ENCODE measurements around the gene ZNF774. TPM values are rescaled to one million over a fixed set of nuclear protein-coding genes. Genes with fewer than 3 reads are reported as not detected.
"Not testable (repeated sequence)": the region's sequence is repeated elsewhere in the genome, so short reads cannot be mapped to it uniquely, and the experiment has no call there.

The ZNF774 gene
- 1 to 10 TPM in 6 of 7 donors, under 1 TPM in 1; 0.83 to 4.3 (median 2.4) TPM for total RNA-seq
- polyA plus RNA-seq, result 1 to 10 TPM; 1.0 to 4.1 TPM
- long read RNA-seq, donor 1, partial matches to known transcripts, result 0 of 1 reads
- long read RNA-seq, donor 1, other reads (novel, unspliced or antisense), result 1 of 1 reads
- long read RNA-seq, donor 2, full-length matches to known transcripts, result 2 of 2 reads
- long read RNA-seq, donor 2, partial matches to known transcripts, result 0 of 2 reads
- long read RNA-seq, donor 2, other reads (novel, unspliced or antisense), result 0 of 2 reads
- long read RNA-seq, donor 3, partial matches to known transcripts, result 0 of 1 reads
- long read RNA-seq, donor 3, other reads (novel, unspliced or antisense), result 0 of 1 reads

GRCh38 chr15:90352107-90352893 lies at the start of gene ZNF774:
ZNF774 (plus strand) TSS chr15:90352284; CDS start chr15:90354661, 2,377 bp downstream.
- peak; percentile 84 to 92 (median 86) for DNase-seq
- WGBS, 3 donors, result 1 to 2% (median 1%) methylated on average over 46 to 53 of the region's 53 CpGs

GRCh38 chr15:90305355-90305754 lies 46.7 kb upstream of the ZNF774 start:
- H3K27me3 ChIP-seq; H3K27ac ChIP-seq; H3K4me3 ChIP-seq; intact Hi-C loops (cut with DNase I); DNase-seq; H3K36me3 ChIP-seq; H3K9me3 ChIP-seq; H3K4me1 ChIP-seq (ENCODE audit: insufficient read depth): not testable (repeated sequence)
- WGBS, 3 donors, result 93 to 95% (median 94%) methylated on average over 14 of the region's 14 CpGs

More at GRCh38 chr15:90352107-90352893, at the start of gene ZNF774:
- intact Hi-C loops (cut with DNase I), result no loop called here
- TF ChIP-seq CTCF (IDR thresholded peaks at IDR 0.05) (no peak), POLR2A (IDR thresholded peaks at IDR 0.05) (no peak), EP300 (IDR thresholded peaks at IDR 0.05) (no peak)
- Histone ChIP-seq H3K4me1 (ENCODE audit: insufficient read depth) (peaks cover 2% of the 10 kb centered on the region), H3K36me3 (no peaks in the 10 kb centered on the region), H3K27ac (peak within 1 kb of the TSS in 1 of 2 donors; percentile 41), H3K27me3 (no peaks in the 10 kb centered on the region), H3K4me3 (peak within 1 kb of the TSS; percentile 96), H3K9me3 (no peaks in the 10 kb centered on the region)

- H3K36me3 ChIP-seq, result no peaks in the 10 kb centered on the region
- WGBS, 3 donors, result 68 to 79% (median 74%) methylated on average over 3 of the region's 3 CpGs
- TF ChIP-seq CTCF (IDR thresholded peaks at IDR 0.05) (no peak), POLR2A (IDR thresholded peaks at IDR 0.05) (no peak), EP300 (IDR thresholded peaks at IDR 0.05) (no peak)
- peak overlapping the region in 1 of 2 donors; percentile 27 for H3K27ac ChIP-seq
- intact Hi-C loops (cut with DNase I), result no loop called here
- no peaks in the 10 kb centered on the region for H3K4me1 ChIP-seq (ENCODE audit: insufficient read depth)
- H3K4me3 ChIP-seq, result no peak overlapping the region
- H3K9me3 ChIP-seq, result no peaks in the 10 kb centered on the region
- no peak for DNase-seq
- H3K27me3 ChIP-seq, result no peaks in the 10 kb centered on the region
These were observed 46.2 kb upstream of the ZNF774 start for GRCh38 chr15:90305932-90306331.

- H3K27ac ChIP-seq, result peak overlapping the region in 1 of 2 donors; percentile 27
- intact Hi-C loops (cut with DNase I), result no loop called here
- TF ChIP-seq POLR2A (IDR thresholded peaks at IDR 0.05), result no peak
- TF ChIP-seq EP300 (IDR thresholded peaks at IDR 0.05), result no peak
- TF ChIP-seq CTCF (IDR thresholded peaks at IDR 0.05), result no peak
- H3K4me1 ChIP-seq (ENCODE audit: insufficient read depth), result no peaks in the 10 kb centered on the region
- H3K36me3 ChIP-seq, result no peaks in the 10 kb centered on the region
- H3K9me3 ChIP-seq, result no peaks in the 10 kb centered on the region
- no peak overlapping the region for H3K4me3 ChIP-seq
- 24 to 27% (median 25%) methylated on average over 6 of the region's 6 CpGs for WGBS, 3 donors
- no peak for DNase-seq
- H3K27me3 ChIP-seq, result no peaks in the 10 kb centered on the region
These were observed 45.5 kb upstream of the ZNF774 start for GRCh38 chr15:90306560-90306959.

Data from ovary (tissue), 10 donors.